MM.1S (cell line): ENCODE results near the gene EPB41.

Experiments used
- EZH2 ChIP-seq: fragments of 300-600 bp; sonication (generic); optimal IDR thresholded peaks from 2 replicates; pipeline ENCODE3; 2017; ENCODE audit warnings: low read depth, mild to moderate bottlenecking, antibody characterized with exemption, low read length, mixed read lengths
- EZH2phosphoT487 ChIP-seq: fragments of 300-600 bp; sonication (generic); IDR thresholded peaks from 2 replicates; pipeline ENCODE4 v1.6.1; 2018; ENCODE audit warnings: antibody characterized with exemption, low read length
- TF ChIP-seq, protein P1 (sequence below): fragments of 300-600 bp; sonication (generic); IDR thresholded peaks from 2 replicates; pipeline ENCODE4 v1.5.1; 2016; ENCODE audit warnings: antibody characterized with exemption, low read length, mixed read lengths

DNA sequence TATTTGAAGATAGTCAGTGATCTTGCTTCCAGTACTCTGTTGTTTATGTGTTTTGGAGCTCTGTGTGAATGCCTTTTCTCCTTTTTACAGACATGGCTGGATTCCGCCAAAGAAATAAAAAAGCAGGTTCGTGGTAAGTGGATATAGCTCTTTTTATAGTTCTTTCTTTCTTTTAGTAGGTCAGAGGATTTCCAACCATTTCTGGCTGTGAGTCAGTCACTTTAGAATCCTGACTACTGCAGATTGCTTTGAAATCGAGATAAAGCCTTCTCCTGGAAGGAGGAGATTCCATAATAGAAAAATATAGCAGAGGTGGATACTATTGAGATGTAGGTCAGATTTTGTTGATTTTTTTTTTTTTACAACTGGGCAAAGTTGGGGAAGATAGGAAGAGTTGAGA is 97.4 kb downstream of the EPB41 start:
- TF ChIP-seq, protein P1, sequence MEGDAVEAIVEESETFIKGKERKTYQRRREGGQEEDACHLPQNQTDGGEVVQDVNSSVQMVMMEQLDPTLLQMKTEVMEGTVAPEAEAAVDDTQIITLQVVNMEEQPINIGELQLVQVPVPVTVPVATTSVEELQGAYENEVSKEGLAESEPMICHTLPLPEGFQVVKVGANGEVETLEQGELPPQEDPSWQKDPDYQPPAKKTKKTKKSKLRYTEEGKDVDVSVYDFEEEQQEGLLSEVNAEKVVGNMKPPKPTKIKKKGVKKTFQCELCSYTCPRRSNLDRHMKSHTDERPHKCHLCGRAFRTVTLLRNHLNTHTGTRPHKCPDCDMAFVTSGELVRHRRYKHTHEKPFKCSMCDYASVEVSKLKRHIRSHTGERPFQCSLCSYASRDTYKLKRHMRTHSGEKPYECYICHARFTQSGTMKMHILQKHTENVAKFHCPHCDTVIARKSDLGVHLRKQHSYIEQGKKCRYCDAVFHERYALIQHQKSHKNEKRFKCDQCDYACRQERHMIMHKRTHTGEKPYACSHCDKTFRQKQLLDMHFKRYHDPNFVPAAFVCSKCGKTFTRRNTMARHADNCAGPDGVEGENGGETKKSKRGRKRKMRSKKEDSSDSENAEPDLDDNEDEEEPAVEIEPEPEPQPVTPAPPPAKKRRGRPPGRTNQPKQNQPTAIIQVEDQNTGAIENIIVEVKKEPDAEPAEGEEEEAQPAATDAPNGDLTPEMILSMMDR = no peak
- no peak for TF ChIP-seq EZH2
- TF ChIP-seq EZH2phosphoT487 = no peak
